Epithelial cell of esophagus (primary cell): ENCODE data around the gene DCUN1D5.

Source experiments
- DNase-seq: peaks from one replicate; pipeline ENCODE4 v3.0.0; 2010; ENCODE audit warnings: low read depth
- H3K4me3 ChIP-seq: 2 replicates; pipeline ENCODE4 v1.5.1; 2011; ENCODE audit warnings: mild to moderate bottlenecking, low read length, control low read depth
- TF ChIP-seq, protein P1 (sequence below): IDR thresholded peaks from 2 replicates; pipeline ENCODE4 v1.5.1; 2011; ENCODE audit warnings: low read depth, mild to moderate bottlenecking, low read length, control low read depth, inconsistent platforms; ENCODE audit not compliant: insufficient read depth; ENCODE audit errors: missing control alignments

DCUN1D5 gene

GRCh38 chr11:103047837-103048236 is 44.1 kb downstream of the DCUN1D5 start:
- no peak for DNase-seq
- no peak overlapping the region for H3K4me3 ChIP-seq
- TF ChIP-seq, protein P1, sequence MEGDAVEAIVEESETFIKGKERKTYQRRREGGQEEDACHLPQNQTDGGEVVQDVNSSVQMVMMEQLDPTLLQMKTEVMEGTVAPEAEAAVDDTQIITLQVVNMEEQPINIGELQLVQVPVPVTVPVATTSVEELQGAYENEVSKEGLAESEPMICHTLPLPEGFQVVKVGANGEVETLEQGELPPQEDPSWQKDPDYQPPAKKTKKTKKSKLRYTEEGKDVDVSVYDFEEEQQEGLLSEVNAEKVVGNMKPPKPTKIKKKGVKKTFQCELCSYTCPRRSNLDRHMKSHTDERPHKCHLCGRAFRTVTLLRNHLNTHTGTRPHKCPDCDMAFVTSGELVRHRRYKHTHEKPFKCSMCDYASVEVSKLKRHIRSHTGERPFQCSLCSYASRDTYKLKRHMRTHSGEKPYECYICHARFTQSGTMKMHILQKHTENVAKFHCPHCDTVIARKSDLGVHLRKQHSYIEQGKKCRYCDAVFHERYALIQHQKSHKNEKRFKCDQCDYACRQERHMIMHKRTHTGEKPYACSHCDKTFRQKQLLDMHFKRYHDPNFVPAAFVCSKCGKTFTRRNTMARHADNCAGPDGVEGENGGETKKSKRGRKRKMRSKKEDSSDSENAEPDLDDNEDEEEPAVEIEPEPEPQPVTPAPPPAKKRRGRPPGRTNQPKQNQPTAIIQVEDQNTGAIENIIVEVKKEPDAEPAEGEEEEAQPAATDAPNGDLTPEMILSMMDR, result no peak

DNA sequence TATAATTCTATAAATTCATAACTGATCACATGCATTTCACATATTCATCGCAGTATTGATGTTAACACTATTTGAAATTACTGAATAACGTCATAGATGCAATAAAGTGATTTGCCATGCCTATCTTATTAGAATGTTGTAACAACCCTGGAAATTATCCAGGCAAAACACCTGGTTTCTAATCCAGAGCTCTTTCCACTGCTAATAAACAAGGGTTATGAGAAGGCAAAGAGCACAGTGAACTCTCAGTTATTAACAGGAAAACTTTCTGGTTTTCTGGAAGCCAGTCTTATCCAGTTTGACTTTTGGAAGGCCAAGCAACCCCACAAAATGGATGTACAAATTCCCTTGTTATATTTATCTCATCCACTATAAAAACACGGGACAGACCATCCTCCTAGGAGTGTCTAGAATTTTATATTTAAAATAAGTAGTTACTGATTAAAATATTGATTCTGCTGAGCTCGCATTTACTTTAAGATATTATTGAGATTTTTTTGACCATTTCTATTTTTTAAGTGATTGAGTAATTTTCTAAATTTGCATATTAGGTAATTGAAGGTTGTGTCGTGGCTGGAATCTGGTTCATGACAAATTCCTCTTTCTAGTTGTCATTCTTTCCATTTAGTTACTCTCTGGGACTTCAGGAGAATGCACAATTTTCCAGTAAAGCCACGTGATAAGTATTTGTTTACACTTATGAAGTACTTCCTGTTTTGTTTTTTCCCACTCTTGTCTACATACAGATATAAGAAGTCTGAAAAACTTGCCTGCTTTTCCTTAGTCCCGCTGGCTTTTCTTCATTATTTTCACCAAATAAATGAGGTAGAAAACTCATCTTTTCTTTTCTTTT is 47.9 kb downstream of the DCUN1D5 start:
- TF ChIP-seq, protein P1, result no peak
- peak; percentile 12 for DNase-seq
- no peak overlapping the region for H3K4me3 ChIP-seq

- H3K4me3 ChIP-seq, result no peak overlapping the region
- TF ChIP-seq, protein P1, result no peak
- no peak for DNase-seq
Observed at GRCh38 chr11:103042161-103042560, 49.8 kb downstream of the DCUN1D5 start.

GRCh38 chr11:103035791-103036434 is 56.0 kb downstream of the DCUN1D5 start:
- DNase-seq, result peak; percentile 77
- H3K4me3 ChIP-seq, result no peak overlapping the region
- TF ChIP-seq, protein P1, result peak; percentile 57

- no peak overlapping the region for H3K4me3 ChIP-seq
- TF ChIP-seq, protein P1, result no peak
- no peak for DNase-seq
Observed at GRCh38 chr11:103035216-103035615, 56.7 kb downstream of the DCUN1D5 start.

DNA sequence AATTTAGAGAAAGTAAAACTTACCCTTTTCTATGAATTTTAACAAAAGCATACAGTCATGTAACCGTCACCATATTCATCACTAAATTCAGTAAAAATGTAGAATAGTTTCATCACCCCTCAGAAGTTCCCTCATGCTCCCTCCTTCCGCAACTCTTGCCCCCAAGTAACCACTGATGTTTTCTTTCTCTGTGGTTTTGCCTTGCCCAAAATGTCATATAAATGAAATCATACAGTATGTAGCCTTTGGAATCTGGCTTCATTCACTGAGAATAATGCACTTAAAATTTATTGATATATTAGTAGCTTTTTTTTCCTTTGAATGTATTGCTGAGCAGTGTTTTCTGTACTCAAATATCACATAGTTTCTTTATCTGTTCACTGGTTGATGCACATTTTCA is 60.1 kb downstream of the DCUN1D5 start:
- TF ChIP-seq, protein P1, result no peak
- H3K4me3 ChIP-seq, result no peak overlapping the region
- no peak for DNase-seq
